ENCODE data around the gene BCAP29.
"Not testable (repeated sequence)": the region's sequence is repeated elsewhere in the genome, so short reads cannot be mapped to it uniquely, and the experiment has no call there.

Gene BCAP29

GRCh38 chr7:107631588-107632491, 51.8 kb downstream of the BCAP29 start:
- H3K4me3 ChIP-seq, result no peak overlapping the region
- TF ChIP-seq, protein P1, sequence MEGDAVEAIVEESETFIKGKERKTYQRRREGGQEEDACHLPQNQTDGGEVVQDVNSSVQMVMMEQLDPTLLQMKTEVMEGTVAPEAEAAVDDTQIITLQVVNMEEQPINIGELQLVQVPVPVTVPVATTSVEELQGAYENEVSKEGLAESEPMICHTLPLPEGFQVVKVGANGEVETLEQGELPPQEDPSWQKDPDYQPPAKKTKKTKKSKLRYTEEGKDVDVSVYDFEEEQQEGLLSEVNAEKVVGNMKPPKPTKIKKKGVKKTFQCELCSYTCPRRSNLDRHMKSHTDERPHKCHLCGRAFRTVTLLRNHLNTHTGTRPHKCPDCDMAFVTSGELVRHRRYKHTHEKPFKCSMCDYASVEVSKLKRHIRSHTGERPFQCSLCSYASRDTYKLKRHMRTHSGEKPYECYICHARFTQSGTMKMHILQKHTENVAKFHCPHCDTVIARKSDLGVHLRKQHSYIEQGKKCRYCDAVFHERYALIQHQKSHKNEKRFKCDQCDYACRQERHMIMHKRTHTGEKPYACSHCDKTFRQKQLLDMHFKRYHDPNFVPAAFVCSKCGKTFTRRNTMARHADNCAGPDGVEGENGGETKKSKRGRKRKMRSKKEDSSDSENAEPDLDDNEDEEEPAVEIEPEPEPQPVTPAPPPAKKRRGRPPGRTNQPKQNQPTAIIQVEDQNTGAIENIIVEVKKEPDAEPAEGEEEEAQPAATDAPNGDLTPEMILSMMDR (IDR thresholded peaks at IDR 0.05), result no peak
- H3K27ac ChIP-seq, result no peak overlapping the region
- DNase-seq (ENCODE audit: low spot score), result no peak

GRCh38 chr7:107632492-107632865, 52.4 kb downstream of the BCAP29 start:
- DNase-seq (ENCODE audit: low spot score), result no peak
- TF ChIP-seq, protein P1 (IDR thresholded peaks at IDR 0.05), result no peak
- Histone ChIP-seq H3K27ac (no peak overlapping the region), H3K4me3 (no peak overlapping the region)

GRCh38 chr7:107638594-107638993, 58.5 kb downstream of the BCAP29 start:
- H3K27ac ChIP-seq, result no peak overlapping the region
- H3K4me3 ChIP-seq, result no peak overlapping the region
- TF ChIP-seq, protein P1 (IDR thresholded peaks at IDR 0.05), result no peak
- no peak for DNase-seq (ENCODE audit: low spot score)

GRCh38 chr7:107639070-107639469, 59.0 kb downstream of the BCAP29 start:
- not testable (repeated sequence) for H3K27ac ChIP-seq; H3K4me3 ChIP-seq; DNase-seq (ENCODE audit: low spot score)

GRCh38 chr7:107641676-107642075, 61.6 kb downstream of the BCAP29 start:
- no peak overlapping the region for H3K4me3 ChIP-seq
- no peak for DNase-seq (ENCODE audit: low spot score)
- TF ChIP-seq, protein P1 (IDR thresholded peaks at IDR 0.05), result no peak
- no peak overlapping the region for H3K27ac ChIP-seq

DNA sequence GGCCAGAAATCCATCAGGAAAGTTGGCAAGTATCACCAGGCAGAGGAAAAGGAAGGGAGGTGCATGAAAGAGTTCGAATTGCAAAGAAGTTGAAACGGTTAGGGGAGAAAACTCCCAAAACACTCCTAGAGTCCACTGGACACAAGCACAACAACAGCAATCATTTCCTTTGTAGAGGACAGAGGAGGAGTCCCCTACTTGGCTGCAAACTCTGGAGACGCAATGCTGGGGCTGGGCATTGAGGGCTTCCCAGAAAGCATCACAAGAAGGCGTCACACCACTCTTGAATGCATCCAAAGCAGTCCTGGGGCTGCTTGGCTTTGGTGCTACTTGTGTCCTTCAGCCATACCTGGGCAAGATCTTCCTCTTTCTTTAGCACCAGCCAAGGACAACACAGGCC, 62.5 kb downstream of the BCAP29 start:
- no peak for DNase-seq (ENCODE audit: low spot score)
- no peak overlapping the region for H3K27ac ChIP-seq
- TF ChIP-seq, protein P1 (IDR thresholded peaks at IDR 0.05), result no peak
- no peak overlapping the region for H3K4me3 ChIP-seq

DNA sequence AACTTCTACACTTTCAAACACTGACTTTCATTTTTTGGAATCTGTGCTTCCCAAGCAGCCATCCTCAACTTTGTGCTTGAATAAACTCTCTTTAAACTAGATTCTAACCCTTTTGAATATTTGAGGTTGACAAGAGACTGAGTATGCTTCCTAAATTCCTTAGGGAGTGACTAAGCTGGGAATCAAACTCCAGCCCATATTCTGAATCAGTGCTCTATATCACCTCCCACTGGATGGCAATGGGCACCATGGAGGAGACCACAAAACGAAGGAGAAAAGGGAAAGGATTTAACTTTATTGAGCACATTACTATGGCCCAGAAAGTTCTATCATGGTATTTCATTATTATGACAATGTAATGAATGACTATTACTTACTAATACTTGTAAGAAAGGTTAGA, 63.4 kb downstream of the BCAP29 start:
- DNase-seq (ENCODE audit: low spot score), result no peak
- TF ChIP-seq, protein P1 (IDR thresholded peaks at IDR 0.05), result no peak
- no peak overlapping the region for H3K4me3 ChIP-seq
- H3K27ac ChIP-seq, result no peak overlapping the region
